K562 (cell line): ENCODE data around the gene HMGA1. TPM values are rescaled to one million over a fixed set of nuclear protein-coding genes. Genes with fewer than 3 reads are reported as not detected.

Experiments
- BRD9 ChIP-seq: fragments of 450-650 bp; IDR thresholded peaks from 2 replicates; pipeline ENCODE4 v1.6.1; 2018; ENCODE audit warnings: low read depth; ENCODE audit not compliant: partially characterized antibody
- EZH2 ChIP-seq: IDR thresholded peaks from 2 replicates; pipeline ENCODE4 v1.6.1; 2012; ENCODE audit warnings: low read depth, mild to moderate bottlenecking, inconsistent platforms, low read length, borderline replicate concordance
- FOXA1 ChIP-seq: fragments of 450-650 bp; IDR thresholded peaks from 2 replicates; pipeline ENCODE4 v1.6.1; 2016; ENCODE audit warnings: mild to moderate bottlenecking, borderline replicate concordance
- HDAC1 ChIP-seq, 2 experiments: fragments of 450-650 bp; IDR thresholded peaks; 2 replicates each; pipeline ENCODE4 v1.6.1; 2016 to 2017; ENCODE audit warnings: inconsistent platforms in 1 of 2, mild to moderate bottlenecking in 1 of 2, moderate library complexity in 1 of 2
- HNRNPK ChIP-seq: fragments of 200-400 bp; formaldehyde crosslinking; IDR thresholded peaks from one replicate; pipeline ENCODE4 v1.6.1; 2018; ENCODE audit warnings: mild to moderate bottlenecking, low read depth, low read length; ENCODE audit not compliant: poor library complexity, severe bottlenecking
- MEIS2 ChIP-seq: fragments of 450-650 bp; IDR thresholded peaks from 2 replicates; pipeline ENCODE4 v1.6.1; 2014; ENCODE audit warnings: mild to moderate bottlenecking; ENCODE audit not compliant: partially characterized antibody
- PHTF2 ChIP-seq: fragments of 250-450 bp; sonication (Bioruptor Pico); IDR thresholded peaks from 2 replicates; pipeline ENCODE4 v1.5.0; 2021; ENCODE audit warnings: mild to moderate bottlenecking
- RFX1 ChIP-seq: fragments of 450-650 bp; IDR thresholded peaks from 2 replicates; pipeline ENCODE4 v1.6.1; 2016; ENCODE audit warnings: mild to moderate bottlenecking, moderate library complexity
- RUNX1 ChIP-seq: sonication (generic); IDR thresholded peaks from 2 replicates; pipeline ENCODE4 v1.6.1; 2016; ENCODE audit warnings: antibody characterized with exemption, low read depth
- ZBTB7A ChIP-seq: IDR thresholded peaks from 2 replicates; pipeline ENCODE4 v1.6.1; 2011; ENCODE audit warnings: low read depth, mild to moderate bottlenecking, low read length, moderate library complexity, borderline replicate concordance; ENCODE audit not compliant: control insufficient read depth
- ZNF133 ChIP-seq: fragments of 250-450 bp; sonication (Bioruptor Pico); IDR thresholded peaks from 2 replicates; pipeline ENCODE4 v1.4.0; 2020; ENCODE audit warnings: mild to moderate bottlenecking
- ZNF143 ChIP-seq: sonication (generic); formaldehyde crosslinking; IDR thresholded peaks from 2 replicates; pipeline ENCODE4 v1.9.0; 2022; ENCODE audit warnings: mild to moderate bottlenecking, missing genetic modification reagents
- ZNF23 ChIP-seq: fragments of 250-450 bp; sonication (Bioruptor Pico); IDR thresholded peaks from 2 replicates; pipeline ENCODE4 v1.4.0; 2020; ENCODE audit warnings: mild to moderate bottlenecking
- ZNF551 ChIP-seq: fragments of 250-450 bp; sonication (Bioruptor Pico); IDR thresholded peaks from 2 replicates; pipeline ENCODE4 v1.5.0; 2021; ENCODE audit warnings: mild to moderate bottlenecking, moderate library complexity
- ZNF75A ChIP-seq: fragments of 450-650 bp; formaldehyde crosslinking; IDR thresholded peaks from 2 replicates; pipeline ENCODE4 v1.4.0; 2020; ENCODE audit warnings: mild to moderate bottlenecking
- polyA plus RNA-seq, 8 experiments: library from polyadenylated mRNA; depleted of rRNA in 4 of 8; stranded (reverse) in 5 of 8; unstranded in 3 of 8; fragments of >200 nt; fragmentation: Nextera tagmentation in 2 of 8; fragmentation: Illumina TruSeq in 1 of 8; extraction: Ambion mirVana in 2 of 8; extraction: Trizol in 1 of 8; gene quantifications; 2 replicates each; pipeline versions ENCODE4 v1.2.1 to v1.2.3, GENCODE V29; 2011 to 2014; ENCODE audit warnings: inconsistent platforms in 1 of 8, missing spikeins in 1 of 8
- total RNA-seq, 7 experiments: library from RNA; depleted of rRNA in 6 of 7; stranded (reverse); fragments of >200 nt in 6 of 7; fragmentation: Illumina TruSeq in 2 of 7; extraction: Trizol in 2 of 7; gene quantifications; 2 replicates each; pipeline versions ENCODE4 v1.2.1 to v1.2.3, GENCODE V29; 2011 to 2021; ENCODE audit warnings: low replicate concordance in 1 of 7
- TF ChIP-seq, protein P1 (sequence below): fragments of 200-800 bp; sonication (Bioruptor generic); IDR thresholded peaks from 2 replicates; pipeline ENCODE4 v1.6.1; 2017; ENCODE audit warnings: missing genetic modification characterization, missing compliant biosample characterization
- TF ChIP-seq, protein P2 (sequence below): sonication (generic); formaldehyde crosslinking; IDR thresholded peaks from 2 replicates; pipeline ENCODE4 v1.8.0; 2022; ENCODE audit warnings: missing genetic modification reagents, mild to moderate bottlenecking, borderline replicate concordance
- TF ChIP-seq, protein P3 (sequence below): sonication (generic); formaldehyde crosslinking; IDR thresholded peaks from 2 replicates; pipeline ENCODE4 v1.8.1; 2023; ENCODE audit warnings: mild to moderate bottlenecking, missing genetic modification reagents
- TF ChIP-seq, protein P4 (sequence below): fragments of 200-800 bp; sonication (Bioruptor generic); IDR thresholded peaks from 2 replicates; pipeline ENCODE4 v1.6.1; 2017; ENCODE audit warnings: missing genetic modification characterization, missing compliant biosample characterization

The HMGA1 gene
- total and polyA plus RNA-seq, 9 of the 15 experiments (the other 6 are each of a cell fraction or from before 2014, with no cell fraction given) = 27.8 to 1,947 (median 594) TPM

DNA sequence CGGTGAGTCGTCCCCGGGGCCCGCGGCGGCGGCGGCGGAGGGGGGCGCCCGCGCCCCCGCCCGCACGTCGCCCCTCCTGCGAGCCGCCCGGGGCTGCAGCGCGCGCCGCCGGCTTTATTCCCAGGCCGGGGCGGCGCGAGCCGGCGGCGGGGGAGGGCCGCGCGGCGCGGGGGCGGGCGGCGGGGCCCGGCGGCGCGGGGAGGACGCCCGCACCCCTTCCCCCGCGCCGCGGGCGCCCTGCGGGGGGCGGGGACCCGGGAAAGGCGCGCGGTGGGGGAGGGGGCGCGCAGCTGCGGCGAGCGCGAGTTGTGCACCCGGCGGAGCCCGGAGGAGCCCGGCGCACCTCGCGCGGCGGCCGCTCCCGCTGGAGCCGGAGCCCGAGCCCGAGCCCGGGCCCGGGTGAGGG is 646 bp downstream of the HMGA1 start (continued):
- no peak for TF ChIP-seq HDAC1 (IDR thresholded peaks at IDR 0.05)
- no peak for TF ChIP-seq FOXA1
- TF ChIP-seq RUNX1 = no peak
- no peak for TF ChIP-seq ZNF143 (CRISPR knock-in tag)
- TF ChIP-seq ZBTB7A = peak; percentile 49; the same call in 1 of the 2 replicates
- TF ChIP-seq, protein P1, sequence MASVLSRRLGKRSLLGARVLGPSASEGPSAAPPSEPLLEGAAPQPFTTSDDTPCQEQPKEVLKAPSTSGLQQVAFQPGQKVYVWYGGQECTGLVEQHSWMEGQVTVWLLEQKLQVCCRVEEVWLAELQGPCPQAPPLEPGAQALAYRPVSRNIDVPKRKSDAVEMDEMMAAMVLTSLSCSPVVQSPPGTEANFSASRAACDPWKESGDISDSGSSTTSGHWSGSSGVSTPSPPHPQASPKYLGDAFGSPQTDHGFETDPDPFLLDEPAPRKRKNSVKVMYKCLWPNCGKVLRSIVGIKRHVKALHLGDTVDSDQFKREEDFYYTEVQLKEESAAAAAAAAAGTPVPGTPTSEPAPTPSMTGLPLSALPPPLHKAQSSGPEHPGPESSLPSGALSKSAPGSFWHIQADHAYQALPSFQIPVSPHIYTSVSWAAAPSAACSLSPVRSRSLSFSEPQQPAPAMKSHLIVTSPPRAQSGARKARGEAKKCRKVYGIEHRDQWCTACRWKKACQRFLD (CRISPR knock-in tag) = no peak; the same call in 1 of the 2 replicates
- TF ChIP-seq, protein P2, sequence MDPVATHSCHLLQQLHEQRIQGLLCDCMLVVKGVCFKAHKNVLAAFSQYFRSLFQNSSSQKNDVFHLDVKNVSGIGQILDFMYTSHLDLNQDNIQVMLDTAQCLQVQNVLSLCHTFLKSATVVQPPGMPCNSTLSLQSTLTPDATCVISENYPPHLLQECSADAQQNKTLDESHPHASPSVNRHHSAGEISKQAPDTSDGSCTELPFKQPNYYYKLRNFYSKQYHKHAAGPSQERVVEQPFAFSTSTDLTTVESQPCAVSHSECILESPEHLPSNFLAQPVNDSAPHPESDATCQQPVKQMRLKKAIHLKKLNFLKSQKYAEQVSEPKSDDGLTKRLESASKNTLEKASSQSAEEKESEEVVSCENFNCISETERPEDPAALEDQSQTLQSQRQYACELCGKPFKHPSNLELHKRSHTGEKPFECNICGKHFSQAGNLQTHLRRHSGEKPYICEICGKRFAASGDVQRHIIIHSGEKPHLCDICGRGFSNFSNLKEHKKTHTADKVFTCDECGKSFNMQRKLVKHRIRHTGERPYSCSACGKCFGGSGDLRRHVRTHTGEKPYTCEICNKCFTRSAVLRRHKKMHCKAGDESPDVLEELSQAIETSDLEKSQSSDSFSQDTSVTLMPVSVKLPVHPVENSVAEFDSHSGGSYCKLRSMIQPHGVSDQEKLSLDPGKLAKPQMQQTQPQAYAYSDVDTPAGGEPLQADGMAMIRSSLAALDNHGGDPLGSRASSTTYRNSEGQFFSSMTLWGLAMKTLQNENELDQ (CRISPR knock-in tag) = no peak
- TF ChIP-seq ZNF133 (CRISPR knock-in tag) = no peak
- no peak for TF ChIP-seq EZH2
- TF ChIP-seq ZNF551 = no peak
- TF ChIP-seq, protein P3, sequence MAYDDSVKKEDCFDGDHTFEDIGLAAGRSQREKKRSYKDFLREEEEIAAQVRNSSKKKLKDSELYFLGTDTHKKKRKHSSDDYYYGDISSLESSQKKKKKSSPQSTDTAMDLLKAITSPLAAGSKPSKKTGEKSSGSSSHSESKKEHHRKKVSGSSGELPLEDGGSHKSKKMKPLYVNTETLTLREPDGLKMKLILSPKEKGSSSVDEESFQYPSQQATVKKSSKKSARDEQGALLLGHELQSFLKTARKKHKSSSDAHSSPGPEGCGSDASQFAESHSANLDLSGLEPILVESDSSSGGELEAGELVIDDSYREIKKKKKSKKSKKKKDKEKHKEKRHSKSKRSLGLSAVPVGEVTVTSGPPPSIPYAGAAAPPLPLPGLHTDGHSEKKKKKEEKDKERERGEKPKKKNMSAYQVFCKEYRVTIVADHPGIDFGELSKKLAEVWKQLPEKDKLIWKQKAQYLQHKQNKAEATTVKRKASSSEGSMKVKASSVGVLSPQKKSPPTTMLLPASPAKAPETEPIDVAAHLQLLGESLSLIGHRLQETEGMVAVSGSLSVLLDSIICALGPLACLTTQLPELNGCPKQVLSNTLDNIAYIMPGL = no peak
- TF ChIP-seq HNRNPK = no peak
- no peak for TF ChIP-seq ZNF75A
- TF ChIP-seq, protein P4, sequence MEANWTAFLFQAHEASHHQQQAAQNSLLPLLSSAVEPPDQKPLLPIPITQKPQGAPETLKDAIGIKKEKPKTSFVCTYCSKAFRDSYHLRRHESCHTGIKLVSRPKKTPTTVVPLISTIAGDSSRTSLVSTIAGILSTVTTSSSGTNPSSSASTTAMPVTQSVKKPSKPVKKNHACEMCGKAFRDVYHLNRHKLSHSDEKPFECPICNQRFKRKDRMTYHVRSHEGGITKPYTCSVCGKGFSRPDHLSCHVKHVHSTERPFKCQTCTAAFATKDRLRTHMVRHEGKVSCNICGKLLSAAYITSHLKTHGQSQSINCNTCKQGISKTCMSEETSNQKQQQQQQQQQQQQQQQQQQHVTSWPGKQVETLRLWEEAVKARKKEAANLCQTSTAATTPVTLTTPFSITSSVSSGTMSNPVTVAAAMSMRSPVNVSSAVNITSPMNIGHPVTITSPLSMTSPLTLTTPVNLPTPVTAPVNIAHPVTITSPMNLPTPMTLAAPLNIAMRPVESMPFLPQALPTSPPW (CRISPR knock-in tag) = no peak
- TF ChIP-seq MEIS2 = no peak
- no peak for TF ChIP-seq RFX1
- no peak for TF ChIP-seq PHTF2 (CRISPR knock-in tag)
- TF ChIP-seq ZNF23 = no peak
- TF ChIP-seq BRD9 = no peak
